KMS-11 (cell line): ENCODE results near the gene SNHG17.

ENCODE experiments used
- H2AFZ ChIP-seq: fragments of 200-600 bp; sonication (generic); 2 replicates; pipeline ENCODE4 v1.6.1; 2016; ENCODE audit warnings: antibody characterized with exemption, mixed run types, low read depth
- H3K27ac ChIP-seq: fragments of 200-600 bp; sonication (generic); 2 replicates; pipeline ENCODE4 v1.6.1; 2016; ENCODE audit warnings: mild to moderate bottlenecking, mixed run types
- H3K27me3 ChIP-seq: fragments of 200-600 bp; sonication (generic); 2 replicates; pipeline ENCODE4 v1.6.1; 2017; ENCODE audit warnings: mild to moderate bottlenecking, low read depth, mixed run types, moderate library complexity; ENCODE audit not compliant: insufficient read depth
- H3K36me3 ChIP-seq: fragments of 200-600 bp; sonication (generic); 2 replicates; pipeline ENCODE4 v1.6.1; 2017; ENCODE audit warnings: mild to moderate bottlenecking, mixed run types; ENCODE audit not compliant: insufficient read depth
- H3K4me1 ChIP-seq: fragments of 200-600 bp; sonication (generic); 2 replicates; pipeline ENCODE4 v1.6.1; 2016; ENCODE audit warnings: mild to moderate bottlenecking, low read depth, mixed run types; ENCODE audit not compliant: poor library complexity, severe bottlenecking
- H3K4me2 ChIP-seq: fragments of 200-600 bp; sonication (generic); 2 replicates; pipeline ENCODE4 v1.7.0; 2016; ENCODE audit warnings: mild to moderate bottlenecking, mixed run types
- H3K4me3 ChIP-seq: fragments of 200-600 bp; sonication (generic); IDR thresholded peaks from 2 replicates; pipeline ENCODE4 v1.6.1; 2017; ENCODE audit warnings: low read depth, low read length, mixed read lengths; ENCODE audit not compliant: insufficient read depth
- H3K79me2 ChIP-seq: fragments of 200-600 bp; sonication (generic); 2 replicates; pipeline ENCODE4 v1.6.1; 2016; ENCODE audit warnings: low read depth, mixed run types; ENCODE audit not compliant: insufficient read depth
- H3K9ac ChIP-seq: fragments of 200-600 bp; sonication (generic); 2 replicates; pipeline ENCODE4 v1.6.1; 2016; ENCODE audit warnings: mild to moderate bottlenecking, mixed run types
- H4K20me1 ChIP-seq: fragments of 200-600 bp; sonication (generic); 2 replicates; pipeline ENCODE4 v1.6.1; 2016; ENCODE audit warnings: mild to moderate bottlenecking, mixed run types; ENCODE audit not compliant: insufficient read depth
- CTCF ChIP-seq: fragments of 200-600 bp; sonication (generic); conservative IDR thresholded peaks from 2 replicates; pipeline ENCODE4 v1.6.1; 2017; ENCODE audit warnings: low read depth, mild to moderate bottlenecking, antibody characterized with exemption, low read length, moderate library complexity, mixed read lengths

SNHG17 gene

GRCh38 chr20:38434770-38435554 is at the start of gene SNHG17:
Gene SNHG17 (minus strand): TSS chr20:38435328.
- Histone ChIP-seq H3K79me2 (peaks cover 53% of the 10 kb centered on the region), H3K27ac (peak within 1 kb of the TSS; percentile 93), H4K20me1 (peaks cover 33% of the 10 kb centered on the region), H3K4me3 (no peak within 1 kb of the TSS), H3K36me3 (peaks cover 41% of the 10 kb centered on the region; the same call in 1 of the 2 replicates), H3K4me1 (peaks cover 39% of the 10 kb centered on the region), H2AFZ (peak within 1 kb of the TSS; percentile 56), H3K27me3 (no peaks in the 10 kb centered on the region; the same call in 1 of the 2 replicates), H3K4me2 (peak within 1 kb of the TSS; percentile 92), H3K9ac (peak within 1 kb of the TSS; percentile 100)
- peak; percentile 100 for TF ChIP-seq CTCF

- H3K27ac ChIP-seq, result no peak overlapping the region
- H3K36me3 ChIP-seq, result no peaks in the 10 kb centered on the region
- H3K9ac ChIP-seq, result no peak overlapping the region
- peaks cover 7% of the 10 kb centered on the region for H3K4me1 ChIP-seq
- H4K20me1 ChIP-seq, result peaks cover 5% of the 10 kb centered on the region; the same call in 1 of the 2 replicates
- no peak overlapping the region for H3K4me3 ChIP-seq
- H2AFZ ChIP-seq, result no peak overlapping the region
- H3K4me2 ChIP-seq, result peak overlapping the region; percentile 7; the same call in 1 of the 2 replicates
- H3K27me3 ChIP-seq, result no peaks in the 10 kb centered on the region
- no peak for TF ChIP-seq CTCF
- H3K79me2 ChIP-seq, result peaks cover 54% of the 10 kb centered on the region
Measured at GRCh38 chr20:38479596-38479995, 44.5 kb upstream of the SNHG17 start.

GRCh38 chr20:38477747-38478146 is 42.6 kb upstream of the SNHG17 start:
- Histone ChIP-seq H3K4me2 (no peak overlapping the region), H3K4me1 (peaks cover 19% of the 10 kb centered on the region), H3K27me3 (no peaks in the 10 kb centered on the region), H3K4me3 (no peak overlapping the region), H3K36me3 (no peaks in the 10 kb centered on the region), H3K79me2 (peaks cover 71% of the 10 kb centered on the region), H2AFZ (no peak overlapping the region), H4K20me1 (peaks cover 9% of the 10 kb centered on the region; the same call in 1 of the 2 replicates), H3K27ac (no peak overlapping the region), H3K9ac (no peak overlapping the region)
- TF ChIP-seq CTCF, result no peak

- Histone ChIP-seq H3K9ac (peak overlapping the region; percentile 57; the same call in 1 of the 2 replicates), H3K4me1 (peaks cover 12% of the 10 kb centered on the region), H3K4me2 (peak overlapping the region; percentile 79), H3K79me2 (peaks cover 52% of the 10 kb centered on the region), H2AFZ (peak overlapping the region; percentile 73), H3K27me3 (no peaks in the 10 kb centered on the region; the same call in 1 of the 2 replicates), H3K27ac (no peak overlapping the region), H3K4me3 (no peak overlapping the region), H4K20me1 (0 out of 2 replicates have a peak, but pooled peaks cover 4% of the 10 kb centered on the region), H3K36me3 (no peaks in the 10 kb centered on the region)
- TF ChIP-seq CTCF, result no peak
Measured at GRCh38 chr20:38473367-38473795, 38.3 kb upstream of the SNHG17 start.
